CD14-positive monocyte (primary cell): ENCODE measurements around the gene SLC25A39. TPM values are rescaled to one million over a fixed set of nuclear protein-coding genes. Genes with fewer than 3 reads are reported as not detected.

ENCODE experiments used
- DNase-seq, 3 donors: peaks; one replicate each; pipeline ENCODE4 v3.0.0-alpha.2; 2011 to 2022
- H2AFZ ChIP-seq: 2 replicates; pipeline ENCODE4 v1.6.0; 2012; ENCODE audit warnings: mild to moderate bottlenecking, low read depth, low read length, inconsistent platforms; ENCODE audit not compliant: insufficient read depth, poor library complexity, severe bottlenecking
- H3K27ac ChIP-seq, 2 donors: 1 replicate in 1 of 2; 2 replicates in 1 of 2; pipeline ENCODE4 v1.5.1; 2012 to 2013; ENCODE audit warnings: low read length in 2 of 2, control low read depth in 1 of 2, inconsistent platforms in 1 of 2, low read depth in 1 of 2, mild to moderate bottlenecking in 1 of 2
- H3K27me3 ChIP-seq, 2 donors: one replicate each; pipeline versions ENCODE4 v1.6.0 to v1.6.1; 2011 to 2013; ENCODE audit warnings: low read length in 2 of 2; ENCODE audit not compliant: control insufficient read depth in 2 of 2, insufficient read depth in 2 of 2
- H3K36me3 ChIP-seq, 2 donors: replicated peaks in 1 of 2; 1 replicate in 1 of 2; 2 replicates in 1 of 2; pipeline versions ENCODE4 v1.5.1 to v1.6.1; 2012 to 2013; ENCODE audit warnings: low read length in 2 of 2, control low read depth in 1 of 2, inconsistent platforms in 1 of 2, mild to moderate bottlenecking in 1 of 2; ENCODE audit not compliant: insufficient read depth in 2 of 2, control insufficient read depth in 1 of 2
- H3K4me1 ChIP-seq, 2 donors: 1 replicate in 1 of 2; 2 replicates in 1 of 2; pipeline versions ENCODE4 v1.5.1 to v1.6.1; 2012 to 2013; ENCODE audit warnings: low read length in 2 of 2, control low read depth in 1 of 2, inconsistent platforms in 1 of 2, mild to moderate bottlenecking in 1 of 2, moderate library complexity in 1 of 2; ENCODE audit not compliant: insufficient read depth in 2 of 2, control insufficient read depth in 1 of 2
- H3K4me2 ChIP-seq: replicated peaks from 2 replicates; pipeline ENCODE3; 2012; ENCODE audit warnings: low read length, moderate library complexity, mild to moderate bottlenecking; ENCODE audit not compliant: poor library complexity, severe bottlenecking; ENCODE audit errors: extremely low read depth
- H3K4me3 ChIP-seq, 3 experiments: fragments of 200-600 bp in 1 of 3; sonication (generic) in 1 of 3; replicated peaks in 1 of 3; 1 replicate in 2 of 3; 2 replicates in 1 of 3; pipeline ENCODE4 v1.5.1; 2011 to 2013; ENCODE audit warnings: low read length in 3 of 3, mild to moderate bottlenecking in 3 of 3, control low read depth in 2 of 3, low read depth in 2 of 3, inconsistent platforms in 1 of 3, moderate library complexity in 1 of 3
- H3K79me2 ChIP-seq: 2 replicates; pipeline ENCODE4 v1.6.0; 2012; ENCODE audit warnings: mild to moderate bottlenecking, control low read depth, inconsistent platforms, low read length, moderate library complexity; ENCODE audit not compliant: insufficient read depth
- H3K9ac ChIP-seq: 2 replicates; pipeline ENCODE4 v1.6.0; 2017; ENCODE audit warnings: low read length, mild to moderate bottlenecking; ENCODE audit not compliant: insufficient read depth, poor library complexity, severe bottlenecking
- H3K9me3 ChIP-seq, 2 donors: replicated peaks in 1 of 2; 1 replicate in 1 of 2; 2 replicates in 1 of 2; pipeline versions ENCODE4 v1.5.1 to v1.6.1; 2012 to 2013; ENCODE audit warnings: low read length in 2 of 2, control low read depth in 1 of 2; ENCODE audit not compliant: control insufficient read depth in 1 of 2, insufficient read depth in 1 of 2
- H4K20me1 ChIP-seq: 2 replicates; pipeline ENCODE4 v1.6.0; 2012; ENCODE audit warnings: mild to moderate bottlenecking, low read length, control low read depth, moderate library complexity; ENCODE audit not compliant: insufficient read depth
- H3K27ac Mint-ChIP-seq, 7 donors: one replicate each; pipeline ENCODE4 v1.8.0; 2020; ENCODE audit warnings: mild to moderate bottlenecking in 7 of 7, mixed read lengths in 7 of 7, moderate library complexity in 6 of 7, inconsistent platforms in 2 of 7
- H3K27me3 Mint-ChIP-seq, 3 donors: one replicate each; pipeline ENCODE4 v1.8.0; 2021 to 2022; ENCODE audit warnings: low read depth in 3 of 3, mild to moderate bottlenecking in 3 of 3, mixed read lengths in 3 of 3, moderate library complexity in 3 of 3, inconsistent platforms in 1 of 3
- H3K36me3 Mint-ChIP-seq, 2 donors: one replicate each; pipeline ENCODE4 v1.8.0; 2020; ENCODE audit warnings: mixed read lengths in 2 of 2, inconsistent platforms in 1 of 2, mild to moderate bottlenecking in 1 of 2
- H3K4me1 Mint-ChIP-seq: one replicate; pipeline ENCODE4 v1.8.0; 2020; ENCODE audit warnings: mild to moderate bottlenecking, mixed read lengths
- H3K4me3 Mint-ChIP-seq, 2 donors: one replicate each; pipeline ENCODE4 v1.8.0; 2020; ENCODE audit warnings: mild to moderate bottlenecking in 2 of 2, mixed read lengths in 2 of 2, moderate library complexity in 1 of 2
- H3K9me3 Mint-ChIP-seq, 7 donors: one replicate each; pipeline ENCODE4 v1.8.0; 2020 to 2022; ENCODE audit warnings: mixed read lengths in 7 of 7, mild to moderate bottlenecking in 6 of 7, moderate library complexity in 6 of 7, inconsistent platforms in 2 of 7
- CTCF ChIP-seq: fragments of 200-600 bp; IDR thresholded peaks from one replicate; pipeline ENCODE4 v1.8.0; 2022; ENCODE audit warnings: antibody characterized with exemption, mild to moderate bottlenecking
- WGBS: methylation state at CpG from one replicate; pipeline ENCODE4 v1.1.5; 2013; ENCODE audit warnings: missing lambda C conversion rate; ENCODE audit not compliant: insufficient coverage; 5-methylcytosine and 5-hydroxymethylcytosine counted together
- intact Hi-C, 2 donors: fragments of 100-400 bp; cut with micrococcal nuclease; formaldehyde crosslinking; loops; one replicate each; pipeline versions ENCODE4 v1.15.0 to v1.15.1; 2023
- polyA plus RNA-seq, 3 donors: library from polyadenylated mRNA; depleted of rRNA in 1 of 3; unstranded in 2 of 3; stranded (reverse) in 1 of 3; fragments of 300-500 nt in 2 of 3; fragments of >200 nt in 1 of 3; fragmentation: Illumina TruSeq in 2 of 3; gene quantifications; 1 replicate in 2 of 3; 2 replicates in 1 of 3; pipeline ENCODE4 v1.2.3, GENCODE V29; 2012 to 2021

SLC25A39 gene
- polyA plus RNA-seq, 3 donors, result 64.0 to 74.8 (median 64.5) TPM

DNA sequence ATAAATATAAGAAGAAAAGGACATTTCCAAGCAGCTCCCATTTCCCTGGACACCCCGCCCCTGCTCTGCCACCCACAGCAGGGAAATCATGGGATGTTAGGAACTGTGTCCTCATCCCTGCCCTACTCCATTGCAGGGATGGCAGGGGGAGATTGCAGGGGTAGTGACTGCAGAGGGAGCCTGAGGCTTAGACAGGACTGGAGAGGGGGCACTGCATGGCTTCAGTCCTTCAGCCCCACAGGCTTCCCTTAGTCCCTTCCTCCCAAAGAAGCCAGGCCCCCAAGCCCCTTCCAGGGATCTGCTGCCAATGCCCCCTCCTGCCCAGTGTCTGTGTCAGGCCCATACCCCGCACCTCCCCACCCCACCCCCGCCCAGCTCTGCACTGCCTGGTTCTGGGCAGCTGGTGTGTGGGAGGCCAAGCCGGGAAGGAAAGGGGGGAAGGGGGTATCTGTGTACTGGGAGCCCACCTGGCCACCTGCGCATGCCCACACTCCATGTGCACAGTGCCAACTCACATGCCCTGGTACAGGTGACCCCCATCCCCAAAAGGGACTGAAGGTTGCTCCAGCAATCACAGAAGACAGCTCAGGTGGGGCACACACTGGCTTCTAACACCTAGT, 13.0 kb downstream of the SLC25A39 start:
- H4K20me1 ChIP-seq, result no peaks in the 10 kb centered on the region
- H3K36me3 ChIP-seq, result no peaks in the 10 kb centered on the region
- no peak overlapping the region for H3K9ac ChIP-seq
- H3K27ac ChIP-seq, result no peak overlapping the region
- Mint-ChIP-seq H3K4me3 (no peak overlapping the region), H3K27me3 (peaks cover 62 to 76% (median 70%) of the 10 kb centered on the region in 3 donors), H3K27ac (no peak overlapping the region), H3K36me3 (peaks cover 5 to 12% of the 10 kb centered on the region in 2 donors), H3K4me1 (peaks cover 33% of the 10 kb centered on the region), H3K9me3 (peaks cover 0 to 14% (median 8%) of the 10 kb centered on the region in 7 donors)
- WGBS, result no CpG with 5 or more reads among the region's 5 CpGs
- peaks cover 30 to 69% of the 10 kb centered on the region in 2 donors for H3K27me3 ChIP-seq
- H3K4me2 ChIP-seq, result no peak overlapping the region
- no peak overlapping the region for H2AFZ ChIP-seq
- no peak overlapping the region for H3K4me3 ChIP-seq
- H3K9me3 ChIP-seq, result peaks cover 0 to 10% of the 10 kb centered on the region in 2 donors
- intact Hi-C loops, result no loop called here
- peaks cover 20 to 26% of the 10 kb centered on the region in 2 donors for H3K4me1 ChIP-seq
- DNase-seq, result no peak
- no peaks in the 10 kb centered on the region for H3K79me2 ChIP-seq
- TF ChIP-seq CTCF, result no peak

DNA sequence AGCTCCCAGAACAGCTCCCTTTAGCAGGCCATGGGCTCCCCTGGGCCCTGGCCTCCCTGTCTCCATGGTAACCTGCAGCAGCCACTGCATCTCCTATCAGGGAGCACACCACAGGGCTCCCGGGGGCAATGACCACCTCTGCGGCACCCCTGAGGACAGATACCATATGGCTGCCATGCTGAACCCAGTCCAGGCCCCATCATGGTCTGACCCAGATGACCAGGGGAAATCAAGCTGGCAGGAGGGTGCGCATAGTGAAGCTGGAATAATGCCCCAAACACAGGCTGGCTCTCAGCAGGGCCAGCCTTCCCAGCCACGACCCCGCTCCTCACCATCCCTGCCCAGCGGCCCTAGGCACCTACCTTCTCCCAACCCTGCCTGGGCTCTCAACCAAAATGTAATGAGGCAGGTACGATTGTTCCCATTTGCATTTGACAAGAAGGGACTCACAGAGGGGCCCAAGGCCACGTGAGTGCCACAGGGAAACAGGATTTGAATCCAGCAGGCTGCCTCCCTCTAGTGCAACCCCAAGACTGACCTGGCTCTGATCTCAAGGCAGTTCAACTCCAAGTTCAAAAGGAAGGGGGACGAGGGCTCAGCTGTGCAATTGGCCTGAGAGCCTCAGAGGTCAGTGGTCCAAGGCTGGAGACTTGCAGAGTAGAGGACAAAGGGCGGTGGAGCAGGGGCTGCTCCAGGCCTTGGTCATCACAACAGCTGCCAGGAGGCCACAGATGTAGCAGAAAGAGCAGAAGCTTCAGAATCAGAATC, 13.8 kb downstream of the SLC25A39 start:
- TF ChIP-seq CTCF, result no peak
- Mint-ChIP-seq H3K27me3 (peaks cover 61 to 76% (median 69%) of the 10 kb centered on the region in 3 donors), H3K4me3 (no peak overlapping the region), H3K27ac (no peak overlapping the region), H3K36me3 (peaks cover 4 to 8% of the 10 kb centered on the region in 2 donors), H3K4me1 (peaks cover 25% of the 10 kb centered on the region), H3K9me3 (peaks cover 0 to 6% (median 4%) of the 10 kb centered on the region in 7 donors)
- Histone ChIP-seq H3K9me3 (peaks cover 0 to 3% of the 10 kb centered on the region in 2 donors), H3K27me3 (peaks cover 22 to 60% of the 10 kb centered on the region in 2 donors), H3K36me3 (no peaks in the 10 kb centered on the region), H3K79me2 (no peaks in the 10 kb centered on the region), H2AFZ (no peak overlapping the region), H3K4me1 (peaks cover 20 to 22% of the 10 kb centered on the region in 2 donors), H3K9ac (no peak overlapping the region), H3K4me3 (no peak overlapping the region), H3K27ac (no peak overlapping the region), H4K20me1 (no peaks in the 10 kb centered on the region), H3K4me2 (no peak overlapping the region)
- DNase-seq, result no peak
- 93% methylated on average over 10 of the region's 10 CpGs for WGBS
- intact Hi-C loops, result no loop called here
